Measurements from ENCODE around the gene ZNF648.

GRCh38 chr1:182029002-182029378 lies 32.5 kb downstream of the ZNF648 start:
- TF ChIP-seq POLR2A (IDR thresholded peaks at IDR 0.05; ENCODE audit: extremely low read depth, insufficient read length) = no peak
- no peak for TF ChIP-seq CTCF (IDR thresholded peaks at IDR 0.05; ENCODE audit: low read depth, low read length)
- TF ChIP-seq MAX (IDR thresholded peaks at IDR 0.05; ENCODE audit: low read depth, low read length) = no peak
- TF ChIP-seq MYC (IDR thresholded peaks at IDR 0.05; ENCODE audit: low read depth, low read length) = no peak

Data from NB4 (cell line).